GM23338 (cell line): Measurements from ENCODE around the gene DOCK1. TPM values are rescaled to one million over a fixed set of nuclear protein-coding genes. Genes with fewer than 3 reads are reported as not detected.
"Not testable (repeated sequence)": the region's sequence is repeated elsewhere in the genome, so short reads cannot be mapped to it uniquely, and the experiment has no call there.

Experiments used
- ATAC-seq: fragments of 200-7000 bp; cut with Tn5 transposase; 3 replicates; pipeline ENCODE4 v1.9.1; 2020
- DNase-seq: peaks from one replicate; pipeline ENCODE4 v3.0.0-alpha.2; 2015; ENCODE audit warnings: low spot score
- H2AFZ ChIP-seq: fragments of 200-600 bp; sonication (generic); 2 replicates; pipeline ENCODE4 v1.8.0; 2016; ENCODE audit warnings: antibody characterized with exemption, mild to moderate bottlenecking, moderate library complexity
- H3F3A ChIP-seq: fragments of 200-600 bp; sonication (generic); replicated peaks from 2 replicates; pipeline ENCODE4 v1.8.0; 2017; ENCODE audit warnings: antibody characterized with exemption, mixed run types, low read depth
- H3K27ac ChIP-seq: fragments of 200-600 bp; sonication (generic); 2 replicates; pipeline ENCODE4 v1.6.1; 2016; ENCODE audit warnings: low read depth
- H3K27me3 ChIP-seq: fragments of 200-600 bp; sonication (generic); 2 replicates; pipeline ENCODE4 v1.8.0; 2016; ENCODE audit warnings: mild to moderate bottlenecking, mixed run types, moderate library complexity; ENCODE audit not compliant: insufficient read depth
- H3K36me3 ChIP-seq: fragments of 200-600 bp; sonication (generic); 2 replicates; pipeline ENCODE4 v1.8.0; 2016; ENCODE audit warnings: mild to moderate bottlenecking; ENCODE audit not compliant: insufficient read depth
- H3K4me1 ChIP-seq: fragments of 200-600 bp; sonication (generic); 2 replicates; pipeline ENCODE4 v1.8.0; 2016; ENCODE audit warnings: mild to moderate bottlenecking, moderate library complexity; ENCODE audit not compliant: insufficient read depth
- H3K4me2 ChIP-seq: fragments of 200-600 bp; sonication (generic); 2 replicates; pipeline ENCODE4 v1.7.1; 2017; ENCODE audit warnings: mixed run types
- H3K4me3 ChIP-seq: fragments of 200-600 bp; sonication (generic); 2 replicates; pipeline ENCODE4 v1.6.1; 2016; ENCODE audit warnings: mixed run types
- H3K79me2 ChIP-seq: fragments of 200-600 bp; sonication (generic); replicated peaks from 2 replicates; pipeline ENCODE4 v1.8.0; 2017; ENCODE audit warnings: mild to moderate bottlenecking; ENCODE audit not compliant: insufficient read depth
- H3K9me2 ChIP-seq: fragments of 200-600 bp; sonication (generic); 2 replicates; pipeline ENCODE4 v1.8.0; 2017; ENCODE audit not compliant: insufficient read depth
- H4K20me1 ChIP-seq: fragments of 200-600 bp; sonication (generic); replicated peaks from 2 replicates; pipeline ENCODE4 v1.8.0; 2017; ENCODE audit warnings: mild to moderate bottlenecking; ENCODE audit not compliant: insufficient read depth
- H3K27ac Mint-ChIP-seq: 2 replicates; pipeline ENCODE4 v1.8.0; 2020; ENCODE audit warnings: inconsistent platforms, mild to moderate bottlenecking, moderate library complexity, mixed read lengths
- H3K27me3 Mint-ChIP-seq: 3 replicates; pipeline ENCODE4 v1.8.0; 2022; ENCODE audit warnings: low read depth, mild to moderate bottlenecking, moderate library complexity, mixed read lengths, inconsistent platforms; ENCODE audit not compliant: insufficient read depth, poor library complexity
- H3K36me3 Mint-ChIP-seq: 3 replicates; pipeline ENCODE4 v1.8.0; 2021; ENCODE audit warnings: low read depth, mild to moderate bottlenecking, inconsistent platforms, moderate library complexity, mixed read lengths
- H3K4me1 Mint-ChIP-seq: 3 replicates; pipeline ENCODE4 v1.8.0; 2020; ENCODE audit warnings: mild to moderate bottlenecking, inconsistent platforms, mixed read lengths
- H3K4me3 Mint-ChIP-seq: 3 replicates; pipeline ENCODE4 v1.8.0; 2021; ENCODE audit warnings: moderate library complexity, mild to moderate bottlenecking, inconsistent platforms, mixed read lengths
- H3K9me3 Mint-ChIP-seq: 3 replicates; pipeline ENCODE4 v1.8.0; 2020; ENCODE audit warnings: moderate library complexity, mild to moderate bottlenecking, inconsistent platforms, mixed read lengths
- CREB1 ChIP-seq: fragments of 250-450 bp; sonication (Bioruptor Pico); IDR thresholded peaks from 2 replicates; pipeline ENCODE4 v1.5.0; 2020; ENCODE audit warnings: low read depth, mild to moderate bottlenecking, moderate library complexity
- ETS1 ChIP-seq: IDR thresholded peaks from 2 replicates; pipeline ENCODE4 v1.6.1; 2016; ENCODE audit warnings: antibody characterized with exemption
- EZH2 ChIP-seq: fragments of 200-600 bp; sonication (generic); IDR thresholded peaks from one replicate; pipeline ENCODE4 v1.8.0; 2017; ENCODE audit warnings: antibody characterized with exemption, mild to moderate bottlenecking, low read depth; ENCODE audit not compliant: unreplicated experiment
- EZH2phosphoT487 ChIP-seq: fragments of 200-600 bp; sonication (generic); IDR thresholded peaks from one replicate; pipeline ENCODE4 v1.8.1; 2018; ENCODE audit warnings: antibody characterized with exemption; ENCODE audit not compliant: unreplicated experiment
- JUNB ChIP-seq: IDR thresholded peaks from one replicate; pipeline ENCODE4 v1.6.1; 2016; ENCODE audit warnings: antibody characterized with exemption; ENCODE audit not compliant: unreplicated experiment
- NANOG ChIP-seq: IDR thresholded peaks from 2 replicates; pipeline ENCODE4 v1.6.1; 2016; ENCODE audit warnings: antibody characterized with exemption, borderline replicate concordance
- POLR2AphosphoS5 ChIP-seq: IDR thresholded peaks from 2 replicates; pipeline ENCODE4 v1.6.1; 2016; ENCODE audit warnings: antibody characterized with exemption, low read depth
- ZNF331 ChIP-seq: fragments of 250-450 bp; sonication (Bioruptor Pico); IDR thresholded peaks from 2 replicates; pipeline ENCODE4 v1.5.0; 2020; ENCODE audit warnings: low read depth, mild to moderate bottlenecking, moderate library complexity
- polyA plus RNA-seq: library from polyadenylated mRNA; unstranded; fragments of >200 nt; fragmentation: Nextera tagmentation; extraction: Ambion mirVana; gene quantifications from 2 replicates; pipeline ENCODE4 v1.2.1, GENCODE V29; 2016
- total RNA-seq: library from RNA; depleted of rRNA; stranded (reverse); fragments of >200 nt; shearing (Covaris generic); gene quantifications from 2 replicates; pipeline ENCODE4 v1.2.3, GENCODE V29; 2014
- TF ChIP-seq, protein P1 (sequence below): fragments of 250-450 bp; sonication (Bioruptor Pico); IDR thresholded peaks from 2 replicates; pipeline ENCODE4 v1.5.0; 2020; ENCODE audit warnings: mild to moderate bottlenecking, moderate library complexity

The DOCK1 gene
- total and polyA plus RNA-seq, 2 experiments from 2014 or later, result 13.2 to 55.3 TPM

DNA sequence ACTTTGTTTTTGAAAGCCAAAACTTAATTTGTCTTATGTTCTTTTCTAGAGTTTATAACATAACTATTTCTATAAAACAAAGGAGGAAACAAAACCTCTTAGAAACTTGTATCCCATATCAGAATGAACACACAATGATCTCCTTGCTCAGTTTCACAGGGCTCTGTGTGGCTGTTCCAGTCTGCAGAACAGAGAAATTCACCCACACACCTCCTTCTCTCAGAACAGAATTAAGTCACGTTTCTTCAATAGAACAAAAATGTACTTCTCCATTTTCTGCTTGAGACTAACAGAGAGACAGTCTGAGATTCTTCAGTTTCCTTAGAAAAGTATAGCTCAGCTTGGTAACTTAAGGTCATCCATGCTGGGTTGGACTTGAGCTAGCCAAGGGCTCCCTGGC, 15.8 kb upstream of the DOCK1 start:
- Histone ChIP-seq H3K9me2 (no peaks in the 10 kb centered on the region), H2AFZ (no peak overlapping the region), H3K27ac (no peak overlapping the region), H3K27me3 (no peaks in the 10 kb centered on the region), H3K4me1 (no peaks in the 10 kb centered on the region), H3K79me2 (no peaks in the 10 kb centered on the region), H4K20me1 (no peaks in the 10 kb centered on the region), H3K4me3 (no peak overlapping the region), H3F3A (no peaks in the 10 kb centered on the region), H3K4me2 (no peak overlapping the region), H3K36me3 (no peaks in the 10 kb centered on the region)
- ATAC-seq (no peak), DNase-seq (no peak)
- Mint-ChIP-seq H3K27ac (no peak overlapping the region), H3K4me1 (peaks cover 10% of the 10 kb centered on the region; the same call in 2 of the 3 replicates), H3K9me3 (no peaks in the 10 kb centered on the region; the same call in 2 of the 3 replicates), H3K36me3 (no peaks in the 10 kb centered on the region), H3K4me3 (no peak overlapping the region), H3K27me3 (peaks cover 4% of the 10 kb centered on the region)
- no peak for TF ChIP-seq ZNF331 (CRISPR knock-in tag)
- no peak for TF ChIP-seq POLR2AphosphoS5
- no peak for TF ChIP-seq ETS1
- TF ChIP-seq JUNB, result no peak
- TF ChIP-seq EZH2, result no peak
- no peak for TF ChIP-seq NANOG
- no peak for TF ChIP-seq CREB1 (CRISPR knock-in tag)
- TF ChIP-seq, protein P1, sequence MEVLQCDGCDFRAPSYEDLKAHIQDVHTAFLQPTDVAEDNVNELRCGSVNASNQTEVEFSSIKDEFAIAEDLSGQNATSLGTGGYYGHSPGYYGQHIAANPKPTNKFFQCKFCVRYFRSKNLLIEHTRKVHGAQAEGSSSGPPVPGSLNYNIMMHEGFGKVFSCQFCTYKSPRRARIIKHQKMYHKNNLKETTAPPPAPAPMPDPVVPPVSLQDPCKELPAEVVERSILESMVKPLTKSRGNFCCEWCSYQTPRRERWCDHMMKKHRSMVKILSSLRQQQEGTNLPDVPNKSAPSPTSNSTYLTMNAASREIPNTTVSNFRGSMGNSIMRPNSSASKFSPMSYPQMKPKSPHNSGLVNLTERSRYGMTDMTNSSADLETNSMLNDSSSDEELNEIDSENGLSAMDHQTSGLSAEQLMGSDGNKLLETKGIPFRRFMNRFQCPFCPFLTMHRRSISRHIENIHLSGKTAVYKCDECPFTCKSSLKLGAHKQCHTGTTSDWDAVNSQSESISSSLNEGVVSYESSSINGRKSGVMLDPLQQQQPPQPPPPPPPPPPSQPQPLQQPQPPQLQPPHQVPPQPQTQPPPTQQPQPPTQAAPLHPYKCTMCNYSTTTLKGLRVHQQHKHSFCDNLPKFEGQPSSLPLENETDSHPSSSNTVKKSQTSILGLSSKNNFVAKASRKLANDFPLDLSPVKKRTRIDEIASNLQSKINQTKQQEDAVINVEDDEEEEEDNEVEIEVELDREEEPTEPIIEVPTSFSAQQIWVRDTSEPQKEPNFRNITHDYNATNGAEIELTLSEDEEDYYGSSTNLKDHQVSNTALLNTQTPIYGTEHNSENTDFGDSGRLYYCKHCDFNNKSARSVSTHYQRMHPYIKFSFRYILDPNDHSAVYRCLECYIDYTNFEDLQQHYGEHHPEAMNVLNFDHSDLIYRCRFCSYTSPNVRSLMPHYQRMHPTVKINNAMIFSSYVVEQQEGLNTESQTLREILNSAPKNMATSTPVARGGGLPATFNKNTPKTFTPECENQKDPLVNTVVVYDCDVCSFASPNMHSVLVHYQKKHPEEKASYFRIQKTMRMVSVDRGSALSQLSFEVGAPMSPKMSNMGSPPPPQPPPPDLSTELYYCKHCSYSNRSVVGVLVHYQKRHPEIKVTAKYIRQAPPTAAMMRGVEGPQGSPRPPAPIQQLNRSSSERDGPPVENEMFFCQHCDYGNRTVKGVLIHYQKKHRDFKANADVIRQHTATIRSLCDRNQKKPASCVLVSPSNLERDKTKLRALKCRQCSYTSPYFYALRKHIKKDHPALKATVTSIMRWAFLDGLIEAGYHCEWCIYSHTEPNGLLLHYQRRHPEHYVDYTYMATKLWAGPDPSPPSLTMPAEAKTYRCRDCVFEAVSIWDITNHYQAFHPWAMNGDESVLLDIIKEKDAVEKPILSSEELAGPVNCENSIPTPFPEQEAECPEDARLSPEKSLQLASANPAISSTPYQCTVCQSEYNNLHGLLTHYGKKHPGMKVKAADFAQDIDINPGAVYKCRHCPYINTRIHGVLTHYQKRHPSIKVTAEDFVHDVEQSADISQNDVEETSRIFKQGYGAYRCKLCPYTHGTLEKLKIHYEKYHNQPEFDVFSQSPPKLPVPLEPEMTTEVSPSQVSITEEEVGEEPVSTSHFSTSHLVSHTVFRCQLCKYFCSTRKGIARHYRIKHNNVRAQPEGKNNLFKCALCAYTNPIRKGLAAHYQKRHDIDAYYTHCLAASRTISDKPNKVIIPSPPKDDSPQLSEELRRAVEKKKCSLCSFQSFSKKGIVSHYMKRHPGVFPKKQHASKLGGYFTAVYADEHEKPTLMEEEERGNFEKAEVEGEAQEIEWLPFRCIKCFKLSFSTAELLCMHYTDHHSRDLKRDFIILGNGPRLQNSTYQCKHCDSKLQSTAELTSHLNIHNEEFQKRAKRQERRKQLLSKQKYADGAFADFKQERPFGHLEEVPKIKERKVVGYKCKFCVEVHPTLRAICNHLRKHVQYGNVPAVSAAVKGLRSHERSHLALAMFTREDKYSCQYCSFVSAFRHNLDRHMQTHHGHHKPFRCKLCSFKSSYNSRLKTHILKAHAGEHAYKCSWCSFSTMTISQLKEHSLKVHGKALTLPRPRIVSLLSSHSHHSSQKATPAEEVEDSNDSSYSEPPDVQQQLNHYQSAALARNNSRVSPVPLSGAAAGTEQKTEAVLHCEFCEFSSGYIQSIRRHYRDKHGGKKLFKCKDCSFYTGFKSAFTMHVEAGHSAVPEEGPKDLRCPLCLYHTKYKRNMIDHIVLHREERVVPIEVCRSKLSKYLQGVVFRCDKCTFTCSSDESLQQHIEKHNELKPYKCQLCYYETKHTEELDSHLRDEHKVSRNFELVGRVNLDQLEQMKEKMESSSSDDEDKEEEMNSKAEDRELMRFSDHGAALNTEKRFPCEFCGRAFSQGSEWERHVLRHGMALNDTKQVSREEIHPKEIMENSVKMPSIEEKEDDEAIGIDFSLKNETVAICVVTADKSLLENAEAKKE (CRISPR knock-in tag), result no peak
- TF ChIP-seq EZH2phosphoT487, result no peak

- H4K20me1 ChIP-seq, H3K36me3 Mint-ChIP-seq, H3K9me3 Mint-ChIP-seq, ATAC-seq, H3K27me3 ChIP-seq, H3K4me2 ChIP-seq, H3F3A ChIP-seq, H3K79me2 ChIP-seq, H3K27me3 Mint-ChIP-seq, H3K36me3 ChIP-seq, H3K27ac Mint-ChIP-seq, DNase-seq, H3K4me3 ChIP-seq, H3K4me1 Mint-ChIP-seq, H3K27ac ChIP-seq, H3K4me3 Mint-ChIP-seq, H3K9me2 ChIP-seq, H3K4me1 ChIP-seq, H2AFZ ChIP-seq: not testable (repeated sequence)
Measured at GRCh38 chr10:126890797-126891196, 14.4 kb upstream of the DOCK1 start.
